GM12892 (cell line): ENCODE measurements around the gene HEBP1.

Experiments used
- POLR2A ChIP-seq: IDR thresholded peaks from 2 replicates; pipeline ENCODE4 v1.6.1; 2011; ENCODE audit warnings: low read depth, low read length, control low read depth
- POLR2AphosphoS5 ChIP-seq: IDR thresholded peaks from 2 replicates; pipeline ENCODE4 v1.6.1; 2011; ENCODE audit warnings: low read depth, low read length, control low read depth
- TAF1 ChIP-seq: IDR thresholded peaks from 2 replicates; pipeline ENCODE4 v1.6.1; 2011; ENCODE audit warnings: low read depth, mild to moderate bottlenecking, control low read depth, low read length, borderline replicate concordance

GRCh38 chr12:13030541-13031291 is 30.7 kb upstream of the HEBP1 start:
- TF ChIP-seq POLR2AphosphoS5 (no peak), TAF1 (no peak), POLR2A (no peak)
